Ectodermal cell (in vitro differentiated cells): Measurements from ENCODE around the gene TMEM225.
"Not testable (repeated sequence)": the region's sequence is repeated elsewhere in the genome, so short reads cannot be mapped to it uniquely, and the experiment has no call there.

Experiments used
- H3K27ac ChIP-seq: 2 replicates; pipeline ENCODE4 v1.7.0; 2013; ENCODE audit warnings: mild to moderate bottlenecking, low read depth, low read length; ENCODE audit not compliant: insufficient read depth, poor library complexity, severe bottlenecking
- H3K27me3 ChIP-seq: 2 replicates; pipeline ENCODE4 v1.7.0; 2013; ENCODE audit warnings: mild to moderate bottlenecking, low read length; ENCODE audit not compliant: insufficient read depth, control insufficient read depth, poor library complexity, severe bottlenecking
- H3K36me3 ChIP-seq: one replicate; pipeline ENCODE4 v1.7.0; 2013; ENCODE audit warnings: low read length; ENCODE audit not compliant: control insufficient read depth, insufficient read depth
- H3K4me1 ChIP-seq: one replicate; pipeline ENCODE4 v1.7.0; 2013; ENCODE audit warnings: low read length; ENCODE audit not compliant: control insufficient read depth, insufficient read depth
- H3K4me3 ChIP-seq: 2 replicates; pipeline ENCODE4 v1.7.0; 2013; ENCODE audit warnings: low read depth, low read length, control low read depth; ENCODE audit not compliant: insufficient read depth
- H3K9me3 ChIP-seq: 2 replicates; pipeline ENCODE4 v1.7.0; 2013; ENCODE audit warnings: mild to moderate bottlenecking, low read length, moderate library complexity; ENCODE audit not compliant: control insufficient read depth
- WGBS, 2 experiments: methylation state at CpG; one replicate each; pipeline ENCODE4 v1.1.7; 2013; ENCODE audit warnings: missing lambda C conversion rate in 2 of 2; 5-methylcytosine and 5-hydroxymethylcytosine counted together

The TMEM225 gene

DNA sequence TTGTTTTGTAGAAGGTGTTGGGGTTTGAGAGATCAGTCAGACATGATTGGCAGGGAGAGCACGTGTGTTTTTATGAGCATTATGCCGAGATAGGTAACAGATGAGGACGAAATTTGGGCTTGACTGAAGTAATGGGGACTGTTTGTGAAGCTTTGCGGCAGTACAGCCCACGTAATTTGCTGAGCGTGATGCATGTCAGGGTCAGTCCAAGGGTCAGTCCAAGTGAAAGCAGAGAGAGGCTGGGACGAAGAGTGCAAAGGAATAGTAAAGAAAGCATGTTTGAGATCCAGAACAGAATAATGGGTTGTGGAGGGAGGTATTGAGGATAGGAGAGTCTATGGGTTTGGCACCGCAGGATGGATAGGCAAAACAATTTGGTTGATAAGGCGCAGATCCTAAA lies 17.7 kb downstream of the TMEM225 start:
- H3K9me3 ChIP-seq, H3K4me1 ChIP-seq, H3K27me3 ChIP-seq, H3K4me3 ChIP-seq, H3K27ac ChIP-seq, H3K36me3 ChIP-seq: not testable (repeated sequence)
- 94% methylated on average over 9 of the region's 9 CpGs for WGBS, 2 experiments

- H3K4me3 ChIP-seq, H3K4me1 ChIP-seq, H3K27ac ChIP-seq, H3K36me3 ChIP-seq, H3K27me3 ChIP-seq, H3K9me3 ChIP-seq: not testable (repeated sequence)
- WGBS, 2 experiments = 29% methylated on average over 7 of the region's 7 CpGs
Measured at GRCh38 chr11:123865293-123865692, 20.2 kb downstream of the TMEM225 start.

- Histone ChIP-seq H3K27ac (no peak overlapping the region), H3K4me1 (no peaks in the 10 kb centered on the region), H3K9me3 (no peaks in the 10 kb centered on the region), H3K36me3 (no peaks in the 10 kb centered on the region), H3K27me3 (no peaks in the 10 kb centered on the region), H3K4me3 (no peak overlapping the region)
- WGBS, 2 experiments = 88% methylated on average over 2 of the region's 2 CpGs; no CpG with 5 or more reads in 1 of the 2 experiments
Measured at GRCh38 chr11:123859731-123860130, 25.7 kb downstream of the TMEM225 start.

DNA sequence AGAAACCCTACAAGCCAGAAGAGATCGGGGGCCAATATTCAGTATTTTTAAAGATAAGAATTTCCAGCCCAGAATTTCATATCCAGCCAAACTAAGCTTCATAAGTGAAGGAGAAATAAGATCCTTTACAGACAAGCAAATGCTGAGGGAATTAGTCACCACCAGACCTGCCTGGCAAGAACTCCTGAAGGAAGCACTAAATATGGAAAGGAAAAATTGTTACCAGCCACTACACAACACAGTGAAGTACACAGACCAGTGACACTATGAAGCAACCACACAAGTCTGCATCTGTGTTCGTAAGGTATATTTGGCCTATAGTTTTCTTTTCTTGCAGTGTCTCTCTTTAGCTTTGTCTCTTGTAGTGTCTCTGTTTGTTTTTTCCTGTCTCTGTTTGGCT lies 29.0 kb downstream of the TMEM225 start:
- WGBS, 2 experiments = 91 to 96% methylated on average over 2 of the region's 2 CpGs
- Histone ChIP-seq H3K4me3 (no peak overlapping the region), H3K36me3 (no peaks in the 10 kb centered on the region), H3K4me1 (no peaks in the 10 kb centered on the region), H3K9me3 (no peaks in the 10 kb centered on the region), H3K27ac (no peak overlapping the region), H3K27me3 (no peaks in the 10 kb centered on the region)

GRCh38 chr11:123853038-123853437 lies 32.4 kb downstream of the TMEM225 start:
- no peaks in the 10 kb centered on the region for H3K36me3 ChIP-seq
- H3K9me3 ChIP-seq = no peaks in the 10 kb centered on the region
- no peak overlapping the region for H3K4me3 ChIP-seq
- H3K27me3 ChIP-seq = no peaks in the 10 kb centered on the region
- no peak overlapping the region for H3K27ac ChIP-seq
- 88 to 95% methylated on average over 2 of the region's 2 CpGs for WGBS, 2 experiments
- no peaks in the 10 kb centered on the region for H3K4me1 ChIP-seq

- H3K4me1 ChIP-seq = no peaks in the 10 kb centered on the region
- no peaks in the 10 kb centered on the region for H3K27me3 ChIP-seq
- H3K4me3 ChIP-seq = no peak overlapping the region
- no peaks in the 10 kb centered on the region for H3K9me3 ChIP-seq
- H3K36me3 ChIP-seq = no peaks in the 10 kb centered on the region
- no peak overlapping the region for H3K27ac ChIP-seq
Measured at GRCh38 chr11:123852321-123852720, 33.1 kb downstream of the TMEM225 start.

DNA sequence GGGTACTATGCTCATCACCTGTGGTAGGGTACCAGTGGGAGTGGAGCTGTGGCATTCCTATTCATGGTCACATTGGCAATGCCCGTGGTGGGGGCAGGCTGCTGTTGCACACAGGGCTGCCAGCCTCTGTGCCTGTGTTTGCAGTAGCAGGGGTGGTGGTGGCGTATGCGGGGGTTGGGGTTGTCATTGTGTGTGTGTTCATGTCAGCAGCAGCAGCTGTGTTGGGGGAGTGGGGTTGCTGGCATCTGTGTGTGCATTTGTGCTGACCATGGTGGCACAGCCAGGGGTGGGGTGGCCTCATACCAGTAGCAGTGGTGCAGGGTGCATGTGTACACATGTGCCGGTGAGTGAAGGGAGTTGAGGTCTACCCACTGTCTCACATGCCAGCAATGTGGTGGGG lies 34.4 kb downstream of the TMEM225 start:
- no peak overlapping the region for H3K27ac ChIP-seq
- no peak overlapping the region for H3K4me3 ChIP-seq
- no peaks in the 10 kb centered on the region for H3K36me3 ChIP-seq
- H3K4me1 ChIP-seq = no peaks in the 10 kb centered on the region
- no peaks in the 10 kb centered on the region for H3K9me3 ChIP-seq
- H3K27me3 ChIP-seq = no peaks in the 10 kb centered on the region
- 96 to 97% methylated on average over 4 of the region's 4 CpGs for WGBS, 2 experiments

GRCh38 chr11:123841174-123841573 lies 44.3 kb downstream of the TMEM225 start:
- no peak overlapping the region for H3K27ac ChIP-seq
- WGBS, 2 experiments = 87 to 88% methylated on average over 6 of the region's 6 CpGs
- no peaks in the 10 kb centered on the region for H3K27me3 ChIP-seq
- H3K4me3 ChIP-seq = no peak overlapping the region
- H3K36me3 ChIP-seq = no peaks in the 10 kb centered on the region
- no peaks in the 10 kb centered on the region for H3K4me1 ChIP-seq
- H3K9me3 ChIP-seq = no peaks in the 10 kb centered on the region

DNA sequence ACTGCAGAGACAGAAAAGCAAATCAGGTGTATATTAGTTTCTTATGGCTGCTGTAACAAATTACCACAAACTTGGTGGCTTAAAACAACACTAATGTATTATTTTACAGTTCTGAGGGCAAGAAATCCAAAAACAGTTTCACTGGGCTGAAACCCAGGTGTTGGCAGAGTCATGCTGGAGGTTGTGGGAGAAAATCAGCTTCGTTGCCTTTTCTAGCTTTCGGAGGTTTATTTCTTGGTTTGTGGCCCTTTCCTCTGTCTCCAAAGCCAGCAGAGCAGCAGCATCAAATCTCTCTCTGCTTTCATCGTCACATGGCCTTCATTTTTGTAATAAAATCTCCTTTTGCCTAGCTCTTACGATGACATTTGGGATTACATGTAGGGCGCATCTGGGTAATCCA lies 46.3 kb downstream of the TMEM225 start:
- no peaks in the 10 kb centered on the region for H3K9me3 ChIP-seq
- no peaks in the 10 kb centered on the region for H3K27me3 ChIP-seq
- H3K4me1 ChIP-seq = no peaks in the 10 kb centered on the region
- H3K4me3 ChIP-seq = no peak overlapping the region
- H3K27ac ChIP-seq = no peak overlapping the region
- H3K36me3 ChIP-seq = no peaks in the 10 kb centered on the region
- 94 to 96% methylated on average over 5 of the region's 5 CpGs for WGBS, 2 experiments

GRCh38 chr11:123838659-123839058 lies 46.8 kb downstream of the TMEM225 start:
- Histone ChIP-seq H3K36me3 (no peaks in the 10 kb centered on the region), H3K27ac (no peak overlapping the region), H3K4me1 (no peaks in the 10 kb centered on the region), H3K4me3 (no peak overlapping the region), H3K27me3 (no peaks in the 10 kb centered on the region), H3K9me3 (no peaks in the 10 kb centered on the region)
- WGBS, 2 experiments = 75 to 78% methylated on average over 1 of the region's 1 CpG

GRCh38 chr11:123838199-123838598 lies 47.3 kb downstream of the TMEM225 start:
- Histone ChIP-seq H3K27ac (no peak overlapping the region), H3K4me3 (no peak overlapping the region), H3K27me3 (no peaks in the 10 kb centered on the region), H3K9me3 (no peaks in the 10 kb centered on the region), H3K4me1 (no peaks in the 10 kb centered on the region), H3K36me3 (no peaks in the 10 kb centered on the region)
- WGBS, 2 experiments = 77 to 80% methylated on average over 3 of the region's 3 CpGs
